Cardiac fibroblast (primary cell): ENCODE data around the gene COMP.
"Not testable (repeated sequence)": the region's sequence is repeated elsewhere in the genome, so short reads cannot be mapped to it uniquely, and the experiment has no call there.

ENCODE experiments used
- DNase-seq, 2 donors: peaks; one replicate each; pipeline versions ENCODE4 v3.0.0 to v3.0.0-alpha.2; 2010; ENCODE audit warnings: low read depth in 2 of 2
- H3K4me3 ChIP-seq, 2 donors: replicated peaks in 1 of 2; 1 replicate in 1 of 2; 2 replicates in 1 of 2; pipeline ENCODE4 v1.5.1; 2011; ENCODE audit warnings: low read depth in 2 of 2, low read length in 2 of 2, mild to moderate bottlenecking in 2 of 2, moderate library complexity in 1 of 2
- CTCF ChIP-seq: IDR thresholded peaks from one replicate; pipeline ENCODE4 v1.5.1; 2011; ENCODE audit warnings: low read depth, mild to moderate bottlenecking, low read length, inconsistent platforms

Gene COMP

GRCh38 chr19:18832306-18833140 lies 41.4 kb upstream of the COMP start:
- DNase-seq: peak; percentile 25 to 30

GRCh38 chr19:18831524-18832305 lies 40.6 kb upstream of the COMP start, which contains the start of gene UPF1:
UPF1 (plus strand) TSS chr19:18831959; CDS start chr19:18832210, 251 bp downstream.
- no peak for TF ChIP-seq CTCF
- H3K4me3 ChIP-seq: peak within 1 kb of the TSS; percentile 84
- peak; percentile 89 to 93 for DNase-seq

More at GRCh38 chr19:18832306-18833140, 41.4 kb upstream of the COMP start:
- H3K4me3 ChIP-seq: peak overlapping the region; percentile 84
- TF ChIP-seq CTCF: peak; percentile 23

- no peak for DNase-seq
- H3K4me3 ChIP-seq: no peak overlapping the region
- no peak for TF ChIP-seq CTCF
These were observed 39.4 kb upstream of the COMP start for GRCh38 chr19:18830488-18830887.

- H3K4me3 ChIP-seq: no peak overlapping the region
- no peak for TF ChIP-seq CTCF
- DNase-seq: no peak
These were observed 37.7 kb upstream of the COMP start for GRCh38 chr19:18828786-18829185.

GRCh38 chr19:18817574-18817973 lies 26.5 kb upstream of the COMP start:
- TF ChIP-seq CTCF: no peak
- H3K4me3 ChIP-seq: no peak overlapping the region
- no peak for DNase-seq

- not testable (repeated sequence) for H3K4me3 ChIP-seq, DNase-seq
These were observed 25.5 kb upstream of the COMP start for GRCh38 chr19:18816645-18817044.

GRCh38 chr19:18815673-18816072 lies 24.6 kb upstream of the COMP start:
- no peak for DNase-seq
- H3K4me3 ChIP-seq: no peak overlapping the region
- TF ChIP-seq CTCF: no peak
